Measurements from ENCODE around the gene GRPEL2.

GRPEL2 gene

GRCh38 chr5:149345147-149345891 is at the start of gene GRPEL2:
Gene GRPEL2, plus strand, starts transcription at chr5:149345499. Its CDS starts 41 bp downstream, at chr5:149345540.
- peak; percentile 70 to 85 (median 72) for DNase-seq (ENCODE audit: low read depth in 3 of 3, low spot score in 1 of 3)

- DNase-seq (ENCODE audit: low read depth in 3 of 3, low spot score in 1 of 3), result no peak
Observed at GRCh38 chr5:149297340-149298025, 47.8 kb upstream of the GRPEL2 start.

GRCh38 chr5:149298163-149298562 is 47.1 kb upstream of the GRPEL2 start:
- no peak for DNase-seq (ENCODE audit: low read depth in 3 of 3, low spot score in 1 of 3)

GRCh38 chr5:149298842-149299404 is 46.4 kb upstream of the GRPEL2 start:
- DNase-seq (ENCODE audit: low read depth in 3 of 3, low spot score in 1 of 3), result no peak

- DNase-seq (ENCODE audit: low read depth in 3 of 3, low spot score in 1 of 3), result no peak
Observed at GRCh38 chr5:149299451-149300054, 45.7 kb upstream of the GRPEL2 start.

- DNase-seq (ENCODE audit: low read depth in 3 of 3, low spot score in 1 of 3), result no peak
Observed at GRCh38 chr5:149300441-149300840, 44.9 kb upstream of the GRPEL2 start.

DNA sequence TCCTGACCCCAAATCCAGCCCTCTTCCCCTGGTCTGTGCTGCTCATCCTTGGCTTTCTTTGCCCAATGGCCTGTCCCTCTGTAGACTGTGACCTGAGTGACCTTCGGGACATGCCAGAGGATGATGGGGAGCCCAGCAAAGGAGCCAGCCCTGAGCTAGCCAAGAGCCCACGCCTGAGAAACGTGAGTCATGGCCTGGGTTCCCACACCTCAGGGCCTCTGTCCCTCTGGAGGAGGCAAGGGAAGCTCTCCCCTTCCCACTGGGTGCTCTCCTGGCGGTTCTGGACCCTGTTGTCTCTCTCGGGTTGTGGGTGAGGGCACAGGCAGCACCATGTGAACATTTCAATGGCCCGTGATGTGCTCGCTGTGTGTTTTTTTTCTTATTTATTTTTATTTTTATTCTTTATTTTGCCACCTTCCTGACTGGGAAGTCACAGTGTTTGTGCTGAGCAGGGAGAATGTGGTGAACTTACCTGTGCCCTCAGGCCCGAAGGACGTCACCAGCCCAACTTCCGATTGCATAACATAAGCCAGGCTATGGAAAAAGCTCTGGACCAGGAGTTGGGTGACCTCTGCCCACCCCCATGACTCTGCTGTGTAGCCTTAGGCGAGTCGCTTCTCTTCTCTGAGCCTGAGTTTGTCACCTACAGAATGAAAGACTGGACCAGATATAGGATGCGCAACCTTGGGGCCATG is 44.1 kb upstream of the GRPEL2 start:
- no peak for DNase-seq (ENCODE audit: low read depth in 3 of 3, low spot score in 1 of 3)

DNA sequence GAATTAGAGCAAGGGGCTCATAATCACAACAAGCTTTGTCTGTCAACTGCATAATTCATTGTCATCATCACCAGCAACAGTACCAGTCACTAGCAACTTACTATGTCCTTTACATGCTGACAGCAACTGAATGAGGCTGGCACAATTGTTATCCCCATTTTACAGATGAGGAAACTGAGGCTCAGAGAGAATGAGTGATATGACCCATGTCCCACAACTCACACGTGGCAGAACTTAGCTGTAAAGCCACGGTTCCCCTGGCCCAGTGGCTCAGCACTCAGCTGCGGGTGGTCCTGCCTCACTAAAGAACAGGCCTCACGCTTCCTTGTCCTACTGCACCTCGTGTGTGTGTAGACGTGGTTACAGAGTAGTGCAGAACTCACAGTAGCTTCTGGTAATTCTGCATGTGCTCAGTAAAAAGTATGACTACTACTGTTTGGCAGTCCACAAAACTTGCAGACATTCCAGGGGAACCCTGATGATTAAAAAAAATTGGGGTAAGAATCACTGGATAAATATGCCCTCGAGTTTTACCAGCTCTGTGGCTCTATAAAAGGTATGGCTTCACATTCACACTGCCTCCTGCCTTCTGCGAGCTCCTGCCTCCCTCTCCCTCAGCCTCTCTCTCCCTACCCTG is 43.4 kb upstream of the GRPEL2 start:
- no peak for DNase-seq (ENCODE audit: low read depth in 3 of 3, low spot score in 1 of 3)

GRCh38 chr5:149302641-149303040 is 42.7 kb upstream of the GRPEL2 start:
- DNase-seq (ENCODE audit: low read depth in 3 of 3, low spot score in 1 of 3), result no peak

DNA sequence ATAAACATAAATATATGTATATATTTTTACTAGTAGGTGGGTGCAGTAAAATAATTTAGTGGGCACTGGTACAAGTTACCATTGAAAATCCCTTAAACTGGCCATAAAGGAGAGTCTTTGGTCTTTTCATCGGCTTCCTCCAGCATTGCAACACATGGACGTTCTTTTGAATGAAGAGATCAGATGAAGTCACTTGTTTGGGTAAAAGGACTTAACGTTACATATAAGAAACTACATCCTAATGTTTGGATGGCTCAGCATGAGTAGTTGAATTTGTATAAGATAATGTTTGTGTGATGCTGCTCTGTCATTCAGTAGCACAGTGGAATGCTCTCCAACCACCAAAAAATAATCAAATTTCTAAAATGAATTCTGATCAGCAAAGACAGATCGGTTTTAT is 42.1 kb upstream of the GRPEL2 start:
- DNase-seq (ENCODE audit: low read depth in 3 of 3, low spot score in 1 of 3), result no peak

GRCh38 chr5:149304195-149305078 is 40.9 kb upstream of the GRPEL2 start:
- no peak for DNase-seq (ENCODE audit: low read depth in 3 of 3, low spot score in 1 of 3)

- DNase-seq (ENCODE audit: low read depth in 3 of 3, low spot score in 1 of 3), result no peak
Observed at GRCh38 chr5:149309354-149309753, 35.9 kb upstream of the GRPEL2 start.

DNA sequence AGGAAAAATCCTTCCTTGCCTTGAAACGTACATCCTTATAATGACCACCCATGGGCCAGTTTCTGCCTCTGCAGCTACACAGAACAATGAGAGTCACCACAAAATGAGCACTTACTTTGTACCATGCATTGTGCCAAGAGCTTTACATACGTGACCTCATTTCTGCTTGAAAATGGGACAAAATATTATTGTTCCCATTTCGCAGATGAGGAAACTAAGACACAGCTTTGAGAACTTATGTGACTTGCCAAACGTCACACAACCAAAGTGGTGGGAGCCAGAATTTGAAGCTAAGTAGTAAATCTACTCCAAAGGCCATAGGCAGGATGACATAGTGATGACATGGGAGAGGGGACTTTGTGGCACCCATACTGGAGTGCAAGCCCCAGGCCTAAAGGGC is 34.8 kb upstream of the GRPEL2 start:
- no peak for DNase-seq (ENCODE audit: low read depth in 3 of 3, low spot score in 1 of 3)

DNA sequence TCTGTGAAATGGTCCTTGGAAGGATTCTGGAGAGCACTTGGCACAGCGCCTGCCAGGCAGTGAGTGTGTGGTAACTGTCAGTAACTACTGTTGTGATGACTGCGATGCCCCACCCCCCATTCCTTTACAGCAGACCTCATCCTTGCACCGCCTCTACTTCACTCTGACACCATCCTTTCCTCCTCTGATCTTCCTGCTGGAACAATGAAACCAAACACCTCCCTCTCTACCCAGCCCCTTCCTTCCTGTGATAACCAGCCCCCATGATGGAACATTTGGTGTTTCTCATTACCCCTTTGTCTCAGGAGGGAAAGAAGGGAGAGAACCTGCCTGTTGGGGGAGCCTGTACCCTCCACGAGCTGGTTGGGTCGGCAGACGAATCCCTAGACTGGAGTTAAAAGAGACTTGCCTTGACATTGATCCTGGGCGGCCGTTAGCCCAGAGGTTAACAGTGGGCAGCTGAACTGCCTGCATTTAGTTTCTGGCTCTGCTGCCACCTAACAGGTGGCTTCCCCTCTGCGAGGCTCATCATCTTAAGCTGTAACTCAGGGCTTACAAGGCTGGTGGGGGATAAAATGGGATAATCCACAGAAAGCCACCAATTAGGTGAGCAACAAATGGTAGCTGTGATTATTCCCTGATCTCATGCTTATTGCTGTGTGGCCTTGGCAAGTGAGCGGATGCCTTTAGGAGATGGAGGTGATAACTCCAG is 34.2 kb upstream of the GRPEL2 start:
- DNase-seq (ENCODE audit: low read depth in 3 of 3, low spot score in 1 of 3), result no peak

DNA sequence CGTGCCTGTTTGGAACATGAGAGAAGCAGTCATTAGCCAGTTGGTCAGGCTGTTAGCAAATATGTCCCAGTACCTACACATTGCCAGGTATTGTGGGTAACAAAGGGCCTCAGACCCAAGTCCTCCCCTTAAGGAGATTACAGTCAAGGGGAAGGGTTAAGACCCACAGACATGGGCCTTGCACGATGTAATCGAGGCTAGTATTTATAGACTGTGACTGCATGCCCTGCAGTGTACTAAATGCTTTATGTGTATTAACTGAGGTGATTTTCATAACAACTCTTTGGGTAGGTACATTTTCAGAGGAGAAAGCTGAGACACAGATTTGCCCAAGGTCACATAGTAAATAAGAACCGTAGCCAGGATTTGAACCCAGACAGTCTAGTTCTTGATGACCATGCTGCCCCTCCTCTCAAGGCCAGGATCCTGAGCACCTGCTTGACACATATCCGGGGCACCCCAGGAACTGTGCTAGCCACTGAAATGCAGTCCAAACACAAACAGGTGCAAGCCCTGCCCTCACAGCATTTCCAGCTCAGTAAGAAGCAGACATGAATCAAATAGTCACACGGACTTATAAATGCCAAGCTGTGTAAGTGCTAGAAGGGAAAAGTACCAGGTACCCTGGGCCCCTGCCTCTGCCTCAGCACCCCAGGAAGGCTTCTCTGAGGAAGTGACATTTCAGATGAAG is 32.0 kb upstream of the GRPEL2 start:
- DNase-seq (ENCODE audit: low read depth in 3 of 3, low spot score in 1 of 3), result no peak

GRCh38 chr5:149314571-149315111 is 30.7 kb upstream of the GRPEL2 start:
- no peak for DNase-seq (ENCODE audit: low read depth in 3 of 3, low spot score in 1 of 3)

DNA sequence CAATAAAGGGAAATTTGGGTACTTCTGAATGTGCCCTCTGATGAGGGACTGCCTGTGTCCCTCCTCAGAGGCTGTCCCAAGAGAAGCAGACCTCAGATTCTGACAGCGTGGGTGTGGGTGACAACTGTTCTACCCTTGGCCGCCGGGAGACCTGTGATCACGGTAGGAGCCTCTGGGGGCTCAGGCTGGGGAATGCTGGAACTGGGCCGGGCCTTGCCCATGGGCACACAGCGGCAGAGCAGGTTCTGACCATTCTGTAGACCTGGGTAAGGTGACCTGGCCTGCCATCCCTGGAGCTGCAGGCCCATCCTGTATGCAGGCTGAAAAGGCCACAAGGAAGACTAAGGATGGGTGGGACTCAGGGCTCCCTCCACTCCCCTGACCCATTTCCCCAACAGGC is 29.5 kb upstream of the GRPEL2 start:
- DNase-seq (ENCODE audit: low read depth in 3 of 3, low spot score in 1 of 3), result no peak

DNA sequence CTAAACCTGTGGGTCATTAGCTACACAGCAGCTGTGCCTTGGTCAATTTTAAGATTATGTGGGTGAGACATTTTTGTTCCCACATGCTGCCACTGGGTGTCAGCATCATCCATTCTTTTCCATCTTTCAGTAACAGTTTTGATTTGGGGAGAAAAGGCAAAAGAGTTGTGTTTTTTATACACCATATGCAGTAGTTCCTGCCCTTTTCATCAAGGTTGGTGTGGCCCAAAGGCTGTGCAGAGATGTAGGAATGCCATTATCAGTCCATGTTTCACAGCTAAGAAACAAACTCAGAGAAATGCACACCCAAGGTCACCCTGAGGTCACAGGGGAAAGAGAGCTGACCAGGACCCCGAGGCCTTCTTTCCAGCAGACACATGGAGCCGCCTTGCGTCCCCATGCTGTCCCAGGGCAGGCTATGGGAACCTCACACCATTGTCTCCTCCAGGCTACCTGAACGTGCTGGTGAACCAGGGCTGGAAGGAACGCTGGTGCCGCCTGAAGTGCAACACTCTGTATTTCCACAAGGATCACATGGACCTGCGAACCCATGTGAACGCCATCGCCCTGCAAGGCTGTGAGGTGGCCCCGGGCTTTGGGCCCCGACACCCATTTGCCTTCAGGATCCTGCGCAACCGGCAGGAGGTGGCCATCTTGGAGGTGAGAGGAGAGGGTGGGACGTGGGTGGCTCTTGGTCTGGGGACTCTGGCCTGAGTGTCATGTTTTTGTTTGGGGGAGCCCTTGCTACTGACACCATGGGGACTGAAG is 27.8 kb upstream of the GRPEL2 start:
- DNase-seq (ENCODE audit: low read depth in 3 of 3, low spot score in 1 of 3), result peak in 1 of 3 donors; percentile 9

Measured in stimulated activated CD4-positive, alpha-beta T cell treated with anti-CD3 and anti-CD28 coated beads, TNF-alpha, amount 100 ng/mL, for 1 hour (primary cell).